Retinal pigment epithelial cell (primary cell): ENCODE results near the gene NKX1-2.

ENCODE experiments used
- DNase-seq: peaks from one replicate; pipeline ENCODE4 v3.0.0-alpha.2; 2010; ENCODE audit warnings: low read depth
- H3K4me3 ChIP-seq: 2 replicates; pipeline ENCODE4 v1.5.1; 2011; ENCODE audit warnings: mild to moderate bottlenecking, low read length, control low read depth, moderate library complexity
- TF ChIP-seq, protein P1 (sequence below): conservative IDR thresholded peaks from 2 replicates; pipeline ENCODE4 v1.5.1; 2011; ENCODE audit warnings: low read depth, low read length, control low read depth, inconsistent platforms

The NKX1-2 gene

DNA sequence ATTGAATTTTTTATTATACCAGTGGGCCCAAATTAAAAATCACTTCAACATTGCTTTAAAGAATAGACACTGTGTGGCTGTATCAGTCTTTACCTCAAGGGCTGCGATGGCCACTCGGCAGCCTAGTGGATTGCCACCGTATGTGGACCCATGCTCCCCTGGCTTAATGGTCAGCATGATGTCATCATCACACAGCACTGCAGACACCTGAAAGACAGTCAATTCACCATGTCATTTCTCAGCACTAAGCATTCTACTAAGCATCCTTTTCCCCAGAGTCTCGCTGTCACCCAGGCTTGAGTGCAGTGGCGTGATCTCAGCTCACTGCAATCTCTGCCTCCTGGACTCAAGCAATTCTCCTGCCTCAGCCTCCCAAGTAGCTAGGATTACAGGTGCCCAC is 48.2 kb downstream of the NKX1-2 start:
- TF ChIP-seq, protein P1, sequence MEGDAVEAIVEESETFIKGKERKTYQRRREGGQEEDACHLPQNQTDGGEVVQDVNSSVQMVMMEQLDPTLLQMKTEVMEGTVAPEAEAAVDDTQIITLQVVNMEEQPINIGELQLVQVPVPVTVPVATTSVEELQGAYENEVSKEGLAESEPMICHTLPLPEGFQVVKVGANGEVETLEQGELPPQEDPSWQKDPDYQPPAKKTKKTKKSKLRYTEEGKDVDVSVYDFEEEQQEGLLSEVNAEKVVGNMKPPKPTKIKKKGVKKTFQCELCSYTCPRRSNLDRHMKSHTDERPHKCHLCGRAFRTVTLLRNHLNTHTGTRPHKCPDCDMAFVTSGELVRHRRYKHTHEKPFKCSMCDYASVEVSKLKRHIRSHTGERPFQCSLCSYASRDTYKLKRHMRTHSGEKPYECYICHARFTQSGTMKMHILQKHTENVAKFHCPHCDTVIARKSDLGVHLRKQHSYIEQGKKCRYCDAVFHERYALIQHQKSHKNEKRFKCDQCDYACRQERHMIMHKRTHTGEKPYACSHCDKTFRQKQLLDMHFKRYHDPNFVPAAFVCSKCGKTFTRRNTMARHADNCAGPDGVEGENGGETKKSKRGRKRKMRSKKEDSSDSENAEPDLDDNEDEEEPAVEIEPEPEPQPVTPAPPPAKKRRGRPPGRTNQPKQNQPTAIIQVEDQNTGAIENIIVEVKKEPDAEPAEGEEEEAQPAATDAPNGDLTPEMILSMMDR, result no peak
- H3K4me3 ChIP-seq, result no peak overlapping the region
- no peak for DNase-seq
